K562 (cell line): ENCODE data around the gene DCDC2.
"Not testable (repeated sequence)": the region's sequence is repeated elsewhere in the genome, so short reads cannot be mapped to it uniquely, and the experiment has no call there.

Experiments
- CTCF ChIP-seq, 3 experiments: IDR thresholded peaks in 2 of 3; conservative IDR thresholded peaks in 1 of 3; 2 replicates each; pipeline ENCODE4 v1.5.1; 2011 to 2012; ENCODE audit warnings: low read length in 3 of 3, mild to moderate bottlenecking in 3 of 3, control low read depth in 2 of 3, improper control_type of control experiment in 1 of 3, inconsistent platforms in 1 of 3, low read depth in 1 of 3, mixed read lengths in 1 of 3, moderate library complexity in 1 of 3; ENCODE audit not compliant: insufficient read depth in 2 of 3
- FOXM1 ChIP-seq, 2 experiments: fragments of 450-650 bp in 1 of 2; sonication (generic) in 1 of 2; formaldehyde crosslinking in 1 of 2; IDR thresholded peaks; 2 replicates each; pipeline versions ENCODE4 v1.6.1 to v1.9.0; 2017 to 2022; ENCODE audit warnings: low read depth in 2 of 2, mild to moderate bottlenecking in 2 of 2, missing genetic modification reagents in 1 of 2, moderate library complexity in 1 of 2
- FOXP1 ChIP-seq: sonication (generic); formaldehyde crosslinking; IDR thresholded peaks from 2 replicates; pipeline ENCODE4 v1.8.0; 2022; ENCODE audit warnings: mild to moderate bottlenecking, missing genetic modification reagents
- YY1 ChIP-seq, 3 experiments: IDR thresholded peaks; 2 replicates each; pipeline ENCODE4 v1.6.1; 2011; ENCODE audit warnings: low read length in 2 of 3, mild to moderate bottlenecking in 2 of 3, moderate library complexity in 2 of 3, borderline replicate concordance in 1 of 3, control low read depth in 1 of 3, low read depth in 1 of 3; ENCODE audit not compliant: insufficient read depth in 3 of 3, insufficient replicate concordance in 2 of 3, control insufficient read depth in 1 of 3, insufficient read length in 1 of 3; ENCODE audit errors: extremely low read depth in 1 of 3
- ZNF3 ChIP-seq: fragments of 250-450 bp; sonication (Bioruptor Pico); IDR thresholded peaks from 2 replicates; pipeline ENCODE4 v1.5.0; 2021; ENCODE audit warnings: mild to moderate bottlenecking, moderate library complexity
- TF ChIP-seq, protein P1 (sequence below): sonication (generic); formaldehyde crosslinking; IDR thresholded peaks from 2 replicates; pipeline ENCODE4 v1.8.0; 2022; ENCODE audit warnings: missing genetic modification reagents, mild to moderate bottlenecking, borderline replicate concordance

- TF ChIP-seq ZNF3 (CRISPR knock-in tag); CTCF (IDR thresholded peaks at IDR 0.05 in 2 of 3, conservative IDR thresholded peaks at IDR 0.05 in 1 of 3; ENCODE audit: insufficient read depth in 2 of 3, low read depth in 1 of 3, low read length in 3 of 3); YY1 (IDR thresholded peaks at IDR 0.05; ENCODE audit: borderline replicate concordance in 1 of 3, control insufficient read depth in 1 of 3, extremely low read depth in 1 of 3, insufficient read depth in 3 of 3, insufficient read length in 1 of 3, insufficient replicate concordance in 2 of 3, low read depth in 1 of 3, low read length in 2 of 3); FOXM1 (IDR thresholded peaks at IDR 0.05; ENCODE audit: low read depth); FOXM1 (CRISPR knock-in tag; IDR thresholded peaks at IDR 0.05; ENCODE audit: low read depth); FOXP1 (CRISPR knock-in tag): not testable (repeated sequence)
- TF ChIP-seq, protein P1, sequence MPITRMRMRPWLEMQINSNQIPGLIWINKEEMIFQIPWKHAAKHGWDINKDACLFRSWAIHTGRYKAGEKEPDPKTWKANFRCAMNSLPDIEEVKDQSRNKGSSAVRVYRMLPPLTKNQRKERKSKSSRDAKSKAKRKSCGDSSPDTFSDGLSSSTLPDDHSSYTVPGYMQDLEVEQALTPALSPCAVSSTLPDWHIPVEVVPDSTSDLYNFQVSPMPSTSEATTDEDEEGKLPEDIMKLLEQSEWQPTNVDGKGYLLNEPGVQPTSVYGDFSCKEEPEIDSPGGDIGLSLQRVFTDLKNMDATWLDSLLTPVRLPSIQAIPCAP (CRISPR knock-in tag), result not testable (repeated sequence)
Measured at GRCh38 chr6:24365103-24365633, 7.3 kb upstream of the DCDC2 start.
